WTC11 (cell line): Measurements from ENCODE around the gene MRPS15. TPM values are rescaled to one million over a fixed set of nuclear protein-coding genes. Genes with fewer than 3 reads are reported as not detected.

Source experiments
- AR ChIP-seq: fragments of 250-450 bp; sonication (Bioruptor Pico); IDR thresholded peaks from 2 replicates; pipeline ENCODE4 v1.9.0; 2021; ENCODE audit warnings: mild to moderate bottlenecking
- CDX4 ChIP-seq: fragments of 250-450 bp; sonication (Bioruptor Pico); IDR thresholded peaks from 2 replicates; pipeline ENCODE4 v1.9.0; 2021; ENCODE audit warnings: moderate library complexity, mild to moderate bottlenecking, inconsistent platforms, borderline replicate concordance
- CREM ChIP-seq: sonication (generic); formaldehyde crosslinking; IDR thresholded peaks from 2 replicates; pipeline ENCODE4 v1.8.1; 2022; ENCODE audit warnings: mild to moderate bottlenecking, missing genetic modification reagents, moderate library complexity
- CTCF ChIP-seq: fragments of 200-600 bp; IDR thresholded peaks from 2 replicates; pipeline ENCODE4 v1.8.0; 2022; ENCODE audit warnings: antibody characterized with exemption
- EMX1 ChIP-seq: fragments of 250-450 bp; sonication (Bioruptor Pico); IDR thresholded peaks from 2 replicates; pipeline ENCODE4 v1.8.0; 2021; ENCODE audit warnings: mild to moderate bottlenecking
- ERG ChIP-seq: fragments of 250-450 bp; sonication (Bioruptor Pico); IDR thresholded peaks from 2 replicates; pipeline ENCODE4 v1.8.0; 2021; ENCODE audit warnings: mild to moderate bottlenecking
- ESRRA ChIP-seq: sonication (generic); formaldehyde crosslinking; IDR thresholded peaks from 2 replicates; pipeline ENCODE4 v1.8.1; 2022; ENCODE audit warnings: mild to moderate bottlenecking, missing genetic modification reagents, borderline replicate concordance
- FOXP1 ChIP-seq: sonication (generic); formaldehyde crosslinking; IDR thresholded peaks from 2 replicates; pipeline ENCODE4 v1.8.0; 2022; ENCODE audit warnings: missing genetic modification reagents, mild to moderate bottlenecking, moderate library complexity, borderline replicate concordance
- HMGXB4 ChIP-seq: sonication (generic); formaldehyde crosslinking; IDR thresholded peaks from 2 replicates; pipeline ENCODE4 v1.8.1; 2023; ENCODE audit warnings: mild to moderate bottlenecking, moderate library complexity, missing genetic modification reagents
- MYBL2 ChIP-seq: sonication (generic); formaldehyde crosslinking; IDR thresholded peaks from 2 replicates; pipeline ENCODE4 v1.8.1; 2023; ENCODE audit warnings: mild to moderate bottlenecking, moderate library complexity, missing genetic modification reagents
- RELA ChIP-seq: sonication (generic); formaldehyde crosslinking; IDR thresholded peaks from 2 replicates; pipeline ENCODE4 v1.8.1; 2022; ENCODE audit warnings: missing genetic modification reagents, mild to moderate bottlenecking, borderline replicate concordance
- SMAD3 ChIP-seq: sonication (generic); formaldehyde crosslinking; IDR thresholded peaks from 2 replicates; pipeline ENCODE4 v1.8.0; 2022; ENCODE audit warnings: missing genetic modification reagents, mild to moderate bottlenecking, borderline replicate concordance
- SP1 ChIP-seq: sonication (generic); formaldehyde crosslinking; conservative IDR thresholded peaks from 2 replicates; pipeline ENCODE4 v1.8.1; 2022; ENCODE audit warnings: missing genetic modification reagents
- TEAD1 ChIP-seq: sonication (generic); formaldehyde crosslinking; IDR thresholded peaks from 2 replicates; pipeline ENCODE4 v1.8.0; 2022; ENCODE audit warnings: mild to moderate bottlenecking, missing genetic modification reagents
- ZNF138 ChIP-seq: sonication (generic); formaldehyde crosslinking; conservative IDR thresholded peaks from 2 replicates; pipeline ENCODE4 v1.8.1; 2022; ENCODE audit warnings: mild to moderate bottlenecking, moderate library complexity, missing genetic modification reagents
- ZNF219 ChIP-seq: sonication (generic); formaldehyde crosslinking; IDR thresholded peaks from 2 replicates; pipeline ENCODE4 v1.8.0; 2023; ENCODE audit warnings: missing genetic modification reagents, mild to moderate bottlenecking, borderline replicate concordance
- ZNF416 ChIP-seq: fragments of 250-450 bp; sonication (Bioruptor Pico); IDR thresholded peaks from 2 replicates; pipeline ENCODE4 v1.9.0; 2021; ENCODE audit warnings: mild to moderate bottlenecking, inconsistent platforms
- ZNF423 ChIP-seq: fragments of 250-450 bp; sonication (Bioruptor Pico); IDR thresholded peaks from 2 replicates; pipeline ENCODE4 v2.1.2; 2022; ENCODE audit warnings: mild to moderate bottlenecking, moderate library complexity
- ZSCAN18 ChIP-seq: fragments of 250-450 bp; sonication (Bioruptor Pico); IDR thresholded peaks from 2 replicates; pipeline ENCODE4 v2.1.2; 2022; ENCODE audit warnings: mild to moderate bottlenecking, moderate library complexity
- total RNA-seq: library from RNA; stranded (reverse); gene quantifications from 3 replicates; pipeline ENCODE4 v1.2.3, GENCODE V29; 2021

MRPS15 gene
- total RNA-seq, 1 experiment from 2014 or later: 113 TPM

- TF ChIP-seq HMGXB4: peak; percentile 26; the same call in 1 of the 2 replicates
- TF ChIP-seq ERG (CRISPR knock-in tag): no peak
- TF ChIP-seq EMX1 (CRISPR knock-in tag): no peak
- TF ChIP-seq SMAD3: peak; percentile 79; the same call in 1 of the 2 replicates
- no peak for TF ChIP-seq CREM (CRISPR knock-in tag)
- TF ChIP-seq ESRRA (CRISPR knock-in tag): 0 out of 2 replicates have a peak, but pooled peaks have one; percentile 57
- TF ChIP-seq MYBL2 (CRISPR knock-in tag): peak; percentile 82; the same call in 1 of the 2 replicates
- no peak for TF ChIP-seq CDX4 (CRISPR knock-in tag)
- no peak for TF ChIP-seq CTCF
- TF ChIP-seq FOXP1 (CRISPR knock-in tag): peak; percentile 91
- no peak; the same call in 1 of the 2 replicates for TF ChIP-seq ZNF138
- peak; percentile 77 for TF ChIP-seq SP1
- TF ChIP-seq ZNF219 (CRISPR knock-in tag): no peak
- no peak for TF ChIP-seq ZNF423 (CRISPR knock-in tag)
- TF ChIP-seq RELA (CRISPR knock-in tag): 0 out of 2 replicates have a peak, but pooled peaks have one; percentile 35
- no peak for TF ChIP-seq ZSCAN18 (CRISPR knock-in tag)
- no peak for TF ChIP-seq ZNF416 (CRISPR knock-in tag)
- TF ChIP-seq TEAD1 (CRISPR knock-in tag): peak; percentile 88
- no peak for TF ChIP-seq AR
These were observed 13.8 kb downstream of the MRPS15 start, which contains the start of gene OSCP1 (continued) for GRCh38 chr1:36450270-36450918.
